HG03139 (cell line): ENCODE data around the gene SSR4.
"Not testable (repeated sequence)": the region's sequence is repeated elsewhere in the genome, so short reads cannot be mapped to it uniquely, and the experiment has no call there.

ENCODE experiments used
- ATAC-seq: cut with Tn5 transposase; IDR thresholded peaks from one replicate; pipeline ENCODE4 v1.9.1; 2021; ENCODE audit not compliant: unreplicated experiment

SSR4 gene

DNA sequence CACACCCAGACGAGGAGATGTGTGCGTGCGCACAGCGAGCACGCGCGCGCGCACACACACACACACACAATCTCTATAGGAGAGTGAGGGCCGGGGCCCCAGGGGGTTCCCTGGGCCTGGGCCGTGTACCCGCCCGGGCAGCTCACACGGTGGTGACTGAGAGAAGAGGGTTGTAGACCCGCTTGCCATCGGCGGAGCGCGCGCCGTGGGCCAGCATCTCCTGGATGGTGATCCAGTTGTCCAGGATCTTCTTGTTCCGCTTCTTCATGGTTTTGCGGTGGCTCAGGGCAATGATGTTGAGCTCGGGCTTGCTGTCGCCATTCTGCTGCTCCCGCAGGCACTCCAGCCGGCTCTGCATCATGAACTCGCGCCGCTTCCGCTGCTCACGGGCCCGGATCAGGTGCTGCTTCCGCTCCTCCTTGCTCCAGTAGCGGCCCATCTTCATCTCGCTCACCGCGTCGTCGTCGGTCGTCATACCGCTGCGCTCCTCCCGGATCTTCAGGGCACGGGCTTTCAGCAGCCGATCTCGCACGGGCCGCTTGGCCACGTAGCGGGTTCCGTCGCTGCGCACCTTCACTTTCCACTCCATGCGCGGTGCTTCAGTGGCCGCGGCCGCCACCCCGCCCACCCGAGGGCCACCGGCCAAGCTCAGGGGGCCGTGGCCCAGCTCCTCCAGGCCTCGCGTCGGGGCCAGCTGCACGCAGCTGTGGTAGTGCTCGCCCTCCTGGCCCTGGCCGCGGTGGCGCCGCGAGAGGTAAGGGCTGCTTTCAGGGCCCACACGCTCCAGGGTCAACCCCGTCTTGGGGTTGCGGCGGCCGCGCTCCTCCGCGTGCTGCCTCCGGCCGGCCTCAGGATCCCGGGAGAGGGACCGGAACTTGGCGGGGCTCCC, 9.0 kb downstream of the SSR4 start:
- ATAC-seq, result no peak

DNA sequence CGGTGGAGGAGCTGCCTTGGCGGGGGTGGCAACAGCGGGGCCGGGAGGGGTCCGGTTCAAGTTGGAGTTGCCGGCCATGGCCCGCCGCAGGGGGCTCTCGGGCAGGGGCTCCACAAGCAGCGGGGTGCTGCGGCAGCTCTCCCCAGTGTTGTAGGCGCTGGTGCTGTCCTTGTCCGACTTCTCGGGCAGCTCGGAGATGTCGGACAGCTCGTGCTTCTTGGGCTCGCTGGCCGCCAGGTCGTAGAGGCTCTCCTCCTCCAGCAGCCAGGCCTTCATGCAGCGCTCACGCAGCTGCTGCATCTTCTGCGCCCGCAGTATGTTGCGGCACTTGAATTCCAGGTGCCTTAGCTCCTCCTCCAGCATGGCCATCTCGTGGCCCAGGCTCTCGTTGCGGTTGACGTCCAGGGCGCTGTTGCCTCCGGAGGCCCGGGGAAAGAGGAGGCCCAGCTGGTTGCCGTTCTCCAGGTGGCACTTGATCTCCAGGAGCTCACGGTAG, 9.7 kb downstream of the SSR4 start:
- ATAC-seq, result no peak

GRCh38 chrX:153804621-153805020, 10.2 kb downstream of the SSR4 start:
- no peak for ATAC-seq

- no peak for ATAC-seq
These were observed 11.0 kb downstream of the SSR4 start for GRCh38 chrX:153805436-153805835.

GRCh38 chrX:153806999-153807575, 12.6 kb downstream of the SSR4 start:
- no peak for ATAC-seq

GRCh38 chrX:153807976-153808375, 13.5 kb downstream of the SSR4 start:
- ATAC-seq, result no peak

- no peak for ATAC-seq
These were observed 17.8 kb downstream of the SSR4 start for GRCh38 chrX:153812220-153812619.

GRCh38 chrX:153813161-153813560, 18.7 kb downstream of the SSR4 start:
- no peak for ATAC-seq

GRCh38 chrX:153814591-153815315, 20.3 kb downstream of the SSR4 start:
- ATAC-seq, result no peak

DNA sequence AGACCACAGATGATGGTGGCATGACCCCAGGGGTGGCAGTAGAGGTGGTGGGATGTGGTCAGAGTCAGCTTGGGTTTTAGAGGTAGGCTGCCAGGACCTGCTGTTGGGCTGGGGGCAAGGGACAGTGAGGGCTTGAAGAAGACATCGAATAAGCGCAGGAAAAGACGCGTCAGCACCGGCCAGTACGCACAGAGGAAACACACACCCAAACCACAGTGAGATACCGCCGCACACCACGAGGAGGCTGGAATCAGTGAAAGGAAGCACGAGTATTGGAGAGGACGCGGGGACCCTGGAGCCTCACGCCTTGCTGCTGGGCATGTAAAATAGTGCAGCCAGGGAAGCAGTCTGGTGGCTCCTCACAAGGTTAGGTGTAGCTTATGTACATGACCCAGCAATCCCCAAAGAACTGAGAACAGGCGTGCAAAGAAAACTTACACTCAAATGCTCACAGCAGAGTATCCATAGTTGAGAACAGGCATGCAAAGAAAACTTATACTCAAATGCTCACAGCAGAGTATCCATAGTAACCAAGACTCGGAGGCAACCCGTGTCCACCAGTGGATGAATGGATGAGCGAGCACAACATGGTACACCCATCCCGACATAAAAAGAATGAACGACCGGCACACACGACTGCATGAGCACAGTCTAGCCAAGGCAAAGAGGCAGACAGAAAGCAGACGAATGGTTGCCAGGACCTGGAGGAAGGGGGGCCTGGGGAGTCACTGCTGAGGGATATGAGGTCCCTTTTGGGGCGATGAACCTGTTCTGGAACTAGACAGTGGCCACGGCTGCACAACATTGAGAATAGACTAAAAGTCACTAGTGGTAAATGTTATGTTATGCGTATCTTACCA, 22.6 kb downstream of the SSR4 start:
- ATAC-seq, result no peak

DNA sequence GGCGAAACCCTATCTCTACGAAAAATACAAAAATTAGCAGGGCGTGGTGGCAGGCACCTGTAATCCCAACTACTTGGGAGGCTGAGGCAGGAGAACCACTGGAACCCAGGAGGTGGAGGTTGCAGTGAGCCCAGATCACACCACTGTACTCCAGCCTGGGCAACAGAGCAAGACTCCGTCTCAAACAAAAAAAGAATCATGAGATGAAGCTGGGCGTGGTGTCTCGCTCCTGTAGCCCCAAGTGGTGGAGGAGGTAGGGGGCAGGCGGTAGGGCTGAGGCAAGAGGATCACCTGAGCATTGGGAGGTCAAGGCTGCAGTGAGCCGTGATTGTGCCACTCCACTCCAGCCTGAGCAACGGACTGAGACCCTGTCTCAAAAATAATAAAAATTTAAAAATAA, 23.6 kb downstream of the SSR4 start:
- ATAC-seq, result not testable (repeated sequence)

DNA sequence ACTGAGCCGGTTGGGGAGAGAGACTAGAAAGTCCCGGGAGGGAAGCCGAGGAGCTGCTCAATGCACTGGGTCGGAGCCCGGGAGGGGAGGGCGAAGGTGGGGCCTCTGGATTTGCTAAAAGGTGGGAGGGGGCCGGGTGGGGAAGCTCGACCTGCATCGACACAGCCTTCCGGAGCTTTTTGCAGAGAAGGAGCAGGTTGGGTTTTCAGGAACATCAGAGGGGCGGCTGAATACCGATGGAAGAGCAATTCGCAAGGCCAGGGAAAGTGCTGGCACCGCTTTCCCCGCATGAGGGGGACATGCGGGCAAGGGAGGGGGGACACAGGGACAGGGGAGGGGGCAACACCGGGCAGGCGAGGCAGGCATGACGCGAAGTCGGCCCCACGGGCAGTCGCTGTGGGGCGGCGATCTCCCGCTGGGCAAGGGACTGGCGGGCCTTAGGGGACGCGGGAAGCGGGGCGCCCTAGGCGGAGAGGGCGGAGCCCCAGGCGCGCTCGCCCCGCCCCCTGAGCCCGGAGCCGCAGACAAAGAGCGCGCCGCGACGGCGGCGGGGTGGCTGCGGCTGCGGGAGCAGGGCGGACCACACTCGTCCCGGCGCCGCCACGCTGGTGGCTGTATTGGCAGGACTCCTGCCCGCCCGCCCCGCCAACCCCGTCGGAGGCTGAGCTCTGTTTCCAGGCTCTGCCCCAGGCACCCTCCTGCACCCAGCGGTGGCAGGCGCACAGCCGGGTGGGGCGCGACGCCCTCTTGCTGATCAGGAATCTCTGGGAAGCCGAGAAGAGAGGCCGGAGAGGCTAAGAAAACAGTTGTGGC, 24.3 kb downstream of the SSR4 start:
- ATAC-seq, result no peak

DNA sequence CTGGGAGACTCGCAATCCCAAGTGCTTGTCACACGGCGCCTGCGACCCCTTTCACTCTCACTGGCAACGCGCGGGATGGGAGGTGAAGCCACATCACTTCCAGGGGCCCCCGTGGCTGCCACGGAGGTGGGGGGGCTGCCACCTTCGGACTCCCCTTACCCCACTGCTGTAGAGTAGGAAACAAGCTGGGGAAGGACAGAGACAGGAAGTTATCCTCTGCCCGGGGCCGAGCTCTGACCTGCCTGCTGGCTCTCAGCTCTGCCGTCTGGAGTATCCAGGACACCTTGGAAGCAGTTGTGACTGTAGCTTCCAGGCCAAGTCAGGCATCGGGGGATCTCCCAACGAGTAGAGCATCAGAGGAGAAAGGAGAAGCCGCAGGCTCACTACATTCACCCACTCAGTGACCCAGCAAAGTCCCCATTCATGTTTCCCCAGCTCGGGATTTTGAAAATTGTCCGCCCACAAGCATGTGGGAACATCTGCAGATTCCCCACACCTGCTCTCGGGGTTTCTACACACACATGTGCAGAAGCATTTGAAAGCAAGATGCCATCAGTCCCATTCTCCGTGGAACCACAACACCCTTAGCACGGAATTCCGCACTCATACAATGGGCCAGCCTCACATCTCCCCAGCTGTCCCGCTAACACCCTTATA, 25.0 kb downstream of the SSR4 start:
- no peak for ATAC-seq

GRCh38 chrX:153820601-153821000, 26.1 kb downstream of the SSR4 start:
- no peak for ATAC-seq

- no peak for ATAC-seq
These were observed 26.6 kb downstream of the SSR4 start for GRCh38 chrX:153821066-153821465.

- no peak for ATAC-seq
These were observed 29.9 kb downstream of the SSR4 start for GRCh38 chrX:153824348-153824747.

- no peak for ATAC-seq
These were observed 30.6 kb downstream of the SSR4 start for GRCh38 chrX:153825042-153825441.

- ATAC-seq, result no peak
These were observed 32.5 kb downstream of the SSR4 start for GRCh38 chrX:153827016-153827415.

DNA sequence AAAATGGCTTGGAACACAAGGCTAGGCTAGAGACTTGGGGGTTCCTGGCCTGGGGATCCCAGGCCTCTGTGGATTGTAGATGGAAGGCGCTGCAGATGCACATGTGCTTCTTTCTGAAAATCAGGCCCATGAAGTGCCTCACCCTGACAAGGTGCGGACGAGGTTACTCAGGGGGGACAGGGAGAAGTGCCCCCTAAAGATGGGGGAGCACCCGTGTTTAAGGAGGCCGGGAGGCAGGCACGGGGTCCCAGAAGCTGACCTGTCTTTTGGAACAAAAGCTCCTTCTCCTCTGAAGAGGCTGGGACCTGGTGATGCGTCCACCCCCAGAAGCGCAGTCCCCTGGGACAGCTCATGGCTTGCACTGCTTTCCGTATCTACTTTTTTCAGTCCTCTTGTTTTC, 33.4 kb downstream of the SSR4 start:
- no peak for ATAC-seq
